ENCODE data around the gene COL4A2. TPM values are rescaled to one million over a fixed set of nuclear protein-coding genes. Genes with fewer than 3 reads are reported as not detected.
"Not testable (repeated sequence)": the region's sequence is repeated elsewhere in the genome, so short reads cannot be mapped to it uniquely, and the experiment has no call there.

Gene COL4A2
- polyA plus RNA-seq, 1 experiment = 208 TPM

- ChIA-PET CTCF (no interaction called here), POLR2A (interaction anchor here (0.6 to 0.7 kb wide), 2 partner anchors 21 to 125 kb away, joined by 3 to 4 read pairs; no protein-coding TSS in a partner anchor)
- peak overlapping the region; percentile 84 for H3K27ac ChIP-seq (ENCODE audit: low read depth, low read length)
- TF ChIP-seq, protein P1, sequence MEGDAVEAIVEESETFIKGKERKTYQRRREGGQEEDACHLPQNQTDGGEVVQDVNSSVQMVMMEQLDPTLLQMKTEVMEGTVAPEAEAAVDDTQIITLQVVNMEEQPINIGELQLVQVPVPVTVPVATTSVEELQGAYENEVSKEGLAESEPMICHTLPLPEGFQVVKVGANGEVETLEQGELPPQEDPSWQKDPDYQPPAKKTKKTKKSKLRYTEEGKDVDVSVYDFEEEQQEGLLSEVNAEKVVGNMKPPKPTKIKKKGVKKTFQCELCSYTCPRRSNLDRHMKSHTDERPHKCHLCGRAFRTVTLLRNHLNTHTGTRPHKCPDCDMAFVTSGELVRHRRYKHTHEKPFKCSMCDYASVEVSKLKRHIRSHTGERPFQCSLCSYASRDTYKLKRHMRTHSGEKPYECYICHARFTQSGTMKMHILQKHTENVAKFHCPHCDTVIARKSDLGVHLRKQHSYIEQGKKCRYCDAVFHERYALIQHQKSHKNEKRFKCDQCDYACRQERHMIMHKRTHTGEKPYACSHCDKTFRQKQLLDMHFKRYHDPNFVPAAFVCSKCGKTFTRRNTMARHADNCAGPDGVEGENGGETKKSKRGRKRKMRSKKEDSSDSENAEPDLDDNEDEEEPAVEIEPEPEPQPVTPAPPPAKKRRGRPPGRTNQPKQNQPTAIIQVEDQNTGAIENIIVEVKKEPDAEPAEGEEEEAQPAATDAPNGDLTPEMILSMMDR (IDR thresholded peaks at IDR 0.05; ENCODE audit: low read depth, low read length) = no peak
- H3K4me3 ChIP-seq (ENCODE audit: low read depth, low read length) = no peak overlapping the region
- H3K27me3 ChIP-seq (ENCODE audit: control insufficient read depth, insufficient read depth, low read length) = no peaks in the 10 kb centered on the region
- DNase-seq (ENCODE audit: low read depth, low spot score) = no peak
- H3K9me3 ChIP-seq (ENCODE audit: control insufficient read depth, insufficient read depth, low read length) = no peaks in the 10 kb centered on the region; the same call in 1 of the 2 replicates
Measured at GRCh38 chr13:110319774-110320509, 12.9 kb downstream of the COL4A2 start.

DNA sequence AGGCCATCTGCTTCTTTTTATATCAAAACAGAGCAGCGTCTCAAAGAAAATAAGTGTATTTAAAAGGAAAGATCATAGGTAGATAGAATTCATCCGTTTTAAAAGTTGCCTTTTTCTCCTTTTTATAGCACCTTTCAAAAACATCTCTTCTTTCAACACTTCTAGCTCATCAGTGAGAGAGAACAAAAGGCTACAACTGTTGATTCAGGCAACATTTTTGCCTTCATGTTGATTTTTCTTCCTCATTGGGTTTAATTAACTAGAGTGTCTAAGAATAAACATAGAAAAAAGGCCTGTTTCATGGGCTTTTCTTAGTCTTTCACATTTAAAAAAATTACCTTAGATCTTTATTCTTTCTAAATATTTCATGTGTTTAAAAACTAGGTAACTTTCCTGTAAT is 13.6 kb downstream of the COL4A2 start:
- no peak overlapping the region for H3K27ac ChIP-seq (ENCODE audit: low read depth, low read length)
- no peaks in the 10 kb centered on the region for H3K27me3 ChIP-seq (ENCODE audit: control insufficient read depth, insufficient read depth, low read length)
- CTCF ChIA-PET = no interaction called here
- DNase-seq (ENCODE audit: low read depth, low spot score) = no peak
- POLR2A ChIA-PET = no interaction called here
- no peak overlapping the region for H3K4me3 ChIP-seq (ENCODE audit: low read depth, low read length)
- TF ChIP-seq, protein P1 (IDR thresholded peaks at IDR 0.05; ENCODE audit: low read depth, low read length) = no peak
- no peaks in the 10 kb centered on the region; the same call in 1 of the 2 replicates for H3K9me3 ChIP-seq (ENCODE audit: control insufficient read depth, insufficient read depth, low read length)

DNA sequence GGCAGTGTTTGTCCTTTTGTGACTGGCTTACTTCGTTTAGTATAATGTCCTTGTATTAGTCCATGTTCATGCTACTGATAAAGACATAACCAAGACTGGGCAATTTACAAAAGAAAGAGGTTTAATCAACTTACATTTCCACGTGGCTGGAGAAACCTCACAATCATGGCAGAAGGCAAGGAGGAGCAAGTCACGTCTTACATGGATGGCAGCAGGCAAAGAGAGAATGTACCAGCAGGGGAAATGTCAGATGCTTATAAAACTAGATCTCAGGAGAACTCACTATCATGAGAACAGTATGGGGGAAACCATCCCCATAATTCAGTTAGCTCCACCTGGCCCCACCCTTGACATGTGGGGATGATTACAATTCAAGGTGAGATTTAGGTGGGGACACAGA is 14.5 kb downstream of the COL4A2 start:
- DNase-seq (ENCODE audit: low read depth, low spot score); H3K27ac ChIP-seq (ENCODE audit: low read depth, low read length); H3K4me3 ChIP-seq (ENCODE audit: low read depth, low read length); H3K27me3 ChIP-seq (ENCODE audit: control insufficient read depth, insufficient read depth, low read length); POLR2A ChIA-PET; CTCF ChIA-PET; H3K9me3 ChIP-seq (ENCODE audit: control insufficient read depth, insufficient read depth, low read length): not testable (repeated sequence)

GRCh38 chr13:110322126-110322827 is 15.2 kb downstream of the COL4A2 start:
- ChIA-PET CTCF (interaction anchor here (0.8 kb wide), 1 partner anchor 101 kb away, joined by 3 read pairs; no protein-coding TSS in a partner anchor), POLR2A (interaction anchor here (1.0 to 2.1 kb wide), 9 partner anchors 10 to 90 kb away, joined by 3 to 18 read pairs (median 8); partner anchors contain the start of genes COL4A1 and COL4A2)
- TF ChIP-seq, protein P1 (IDR thresholded peaks at IDR 0.05; ENCODE audit: low read depth, low read length) = no peak
- no peak for DNase-seq (ENCODE audit: low read depth, low spot score)
- H3K9me3 ChIP-seq (ENCODE audit: control insufficient read depth, insufficient read depth, low read length) = no peaks in the 10 kb centered on the region; the same call in 1 of the 2 replicates
- peak overlapping the region; percentile 75 for H3K27ac ChIP-seq (ENCODE audit: low read depth, low read length)
- H3K4me3 ChIP-seq (ENCODE audit: low read depth, low read length) = no peak overlapping the region
- H3K27me3 ChIP-seq (ENCODE audit: control insufficient read depth, insufficient read depth, low read length) = no peaks in the 10 kb centered on the region

DNA sequence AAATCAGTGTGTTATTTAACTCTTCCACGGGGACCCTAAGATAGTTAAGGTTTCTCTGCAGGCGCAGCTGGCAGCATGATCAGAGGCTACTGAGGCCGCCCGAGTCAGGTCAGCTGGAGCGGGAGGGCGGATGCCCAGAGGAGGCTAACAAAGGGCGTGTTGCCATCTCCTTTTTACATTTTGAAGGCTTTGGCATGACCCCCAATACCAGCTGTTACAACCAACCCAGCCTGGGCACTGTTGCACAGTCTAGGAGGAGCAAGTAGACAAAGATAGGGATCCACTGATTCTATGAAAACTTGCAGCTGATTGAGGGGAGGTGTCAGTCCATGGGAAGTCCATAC is 15.7 kb downstream of the COL4A2 start:
- Histone ChIP-seq H3K27ac (ENCODE audit: low read depth, low read length) (peak overlapping the region; percentile 75), H3K9me3 (ENCODE audit: control insufficient read depth, insufficient read depth, low read length) (no peaks in the 10 kb centered on the region; the same call in 1 of the 2 replicates), H3K27me3 (ENCODE audit: control insufficient read depth, insufficient read depth, low read length) (no peaks in the 10 kb centered on the region), H3K4me3 (ENCODE audit: low read depth, low read length) (no peak overlapping the region)
- ChIA-PET CTCF (interaction anchor here (0.7 to 1.9 kb wide), 3 partner anchors 75 to 101 kb away, joined by 3 to 7 read pairs (median 3); no protein-coding TSS in a partner anchor), POLR2A (interaction anchor here (0.9 to 2.1 kb wide), 11 partner anchors 10 to 89 kb away, joined by 3 to 18 read pairs (median 7); partner anchors contain the start of genes COL4A1 and COL4A2)
- TF ChIP-seq, protein P1 (IDR thresholded peaks at IDR 0.05; ENCODE audit: low read depth, low read length) = no peak
- DNase-seq (ENCODE audit: low read depth, low spot score) = no peak
